GM10248 (cell line): ENCODE results near the gene FABP7.

Experiments
- CTCF ChIA-PET: fragments of 300-600 bp; sonication (Branson Sonifier 250); formaldehyde crosslinking; extraction: SDS; loops from one replicate; lab custom pipeline; 2021; ENCODE audit warnings: antibody characterized with exemption; lab: Yijun Ruan, JAX
- POLR2A ChIA-PET: fragments of 350-650 bp; sonication (Branson Sonifier 250); formaldehyde crosslinking; extraction: SDS; loops from one replicate; lab custom pipeline; 2020; ENCODE audit warnings: antibody characterized with exemption; lab: Yijun Ruan, JAX
- DNase-seq: peaks from one replicate; pipeline ENCODE4 v3.0.0; 2012; ENCODE audit errors: extremely low spot score
- CTCF ChIP-seq: IDR thresholded peaks from 2 replicates; pipeline ENCODE4 v1.5.1; 2012; ENCODE audit warnings: mild to moderate bottlenecking, low read depth; ENCODE audit errors: extremely low read depth, missing control alignments, control extremely low read depth

The FABP7 gene

GRCh38 chr6:122790423-122791309 is 11.2 kb downstream of the FABP7 start:
- ChIA-PET CTCF (interaction anchor here (1.4 to 2.2 kb wide), 2 partner anchors 9 kb away, joined by 3 to 25 read pairs; no protein-coding TSS in a partner anchor), POLR2A (no interaction called here)
- no peak for TF ChIP-seq CTCF
- peak; percentile 18 for DNase-seq

GRCh38 chr6:122791310-122791679 is 11.8 kb downstream of the FABP7 start:
- DNase-seq: no peak
- ChIA-PET CTCF (interaction anchor here (1.4 kb wide), 1 partner anchor 10 kb away, joined by 3 read pairs; no protein-coding TSS in a partner anchor), POLR2A (no interaction called here)
- no peak for TF ChIP-seq CTCF

DNA sequence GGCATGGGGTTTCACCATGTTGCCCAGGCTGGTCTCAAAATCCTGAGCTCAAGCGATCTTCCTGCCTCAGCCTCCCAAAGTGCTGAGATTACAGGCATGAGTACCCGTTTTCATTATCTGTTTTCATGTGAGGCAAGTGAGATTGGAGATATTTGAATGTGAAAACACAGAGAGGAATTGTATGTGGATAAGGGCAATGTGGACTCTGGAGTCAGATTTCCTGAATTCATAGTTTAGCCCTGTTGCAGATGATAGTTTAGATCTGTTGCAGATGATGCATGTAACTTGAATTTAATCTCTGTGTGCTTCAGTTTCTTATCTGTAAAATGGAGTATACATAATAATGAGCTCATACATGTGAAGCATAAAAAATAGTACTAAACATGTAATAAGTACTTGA is 13.2 kb downstream of the FABP7 start:
- ChIA-PET CTCF (interaction anchor here (1.0 to 1.5 kb wide), 2 partner anchors 9 to 61 kb away, joined by 3 to 4 read pairs; no protein-coding TSS in a partner anchor), POLR2A (no interaction called here)
- TF ChIP-seq CTCF: no peak
- no peak for DNase-seq

DNA sequence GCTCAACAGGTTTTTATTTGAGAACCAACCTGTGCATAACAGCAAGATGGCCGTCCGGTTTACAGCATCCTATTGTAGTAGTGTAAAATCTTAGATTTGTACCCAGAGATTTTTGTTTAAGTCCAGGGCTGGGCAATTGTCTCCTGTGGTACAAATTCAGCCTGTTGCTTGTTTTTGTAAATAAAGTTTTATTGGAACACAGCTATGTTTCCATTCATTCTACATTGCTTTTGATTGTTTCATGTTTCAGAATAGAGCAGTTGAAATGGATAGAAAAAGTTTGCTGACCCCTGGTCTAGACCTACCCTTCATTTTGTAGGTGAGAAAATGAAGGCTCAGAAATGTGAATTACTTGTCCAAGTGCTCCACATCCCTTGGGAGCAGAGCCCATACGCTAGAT is 18.0 kb downstream of the FABP7 start:
- no peak for TF ChIP-seq CTCF
- POLR2A ChIA-PET: no interaction called here
- CTCF ChIA-PET: interaction anchor here (1.0 to 6.2 kb wide), 2 partner anchors 8 to 52 kb away, joined by 3 to 25 read pairs; partner anchors contain the start of gene SMPDL3A
- no peak for DNase-seq

- DNase-seq: peak; percentile 17
- POLR2A ChIA-PET: no interaction called here
- CTCF ChIA-PET: interaction anchor here (0.9 to 6.2 kb wide), 7 partner anchors 9 to 70 kb away, joined by 3 to 25 read pairs (median 3); partner anchors contain the start of gene SMPDL3A
- TF ChIP-seq CTCF: no peak
Measured at GRCh38 chr6:122798099-122798641, 18.7 kb downstream of the FABP7 start.

DNA sequence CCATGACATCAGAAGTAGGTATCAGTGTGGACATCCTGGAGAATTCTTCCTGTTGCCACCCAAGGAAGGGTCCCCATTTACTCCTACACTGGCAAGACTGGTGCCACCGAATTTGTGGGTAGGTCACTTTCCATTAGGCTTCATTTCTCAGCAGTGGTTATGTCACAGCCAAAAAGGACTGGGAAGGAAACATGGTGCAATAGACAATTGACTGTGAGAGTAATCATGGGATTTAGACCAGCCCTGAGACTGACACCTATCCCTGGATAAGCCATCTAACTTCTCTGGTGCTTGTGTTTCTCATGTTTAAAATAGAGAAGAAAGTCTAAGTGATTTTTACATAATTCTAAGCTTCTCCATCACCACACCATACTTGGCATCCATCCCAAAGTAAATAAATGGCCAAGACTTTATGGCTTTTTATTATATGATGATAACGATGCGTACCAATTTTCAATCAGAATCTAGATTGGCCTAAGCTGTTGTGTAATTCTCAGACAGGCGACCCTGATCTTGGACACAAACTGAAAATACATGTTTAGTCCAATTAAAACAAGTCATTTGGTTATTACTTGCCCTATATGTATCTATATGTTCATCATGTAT is 19.7 kb downstream of the FABP7 start:
- no peak for DNase-seq
- POLR2A ChIA-PET: no interaction called here
- CTCF ChIA-PET: interaction anchor here (1.0 to 6.2 kb wide), 5 partner anchors 10 to 68 kb away, joined by 3 to 25 read pairs (median 5); partner anchors contain the start of gene SMPDL3A
- no peak for TF ChIP-seq CTCF
